Stomach (tissue), 4 donors: Measurements from ENCODE around the gene HES3.

ENCODE experiments used
- CTCF ChIP-seq, 7 experiments: fragments of 450-650 bp in 4 of 7; fragments of 200-600 bp in 3 of 7; sonication (generic) in 3 of 7; IDR thresholded peaks; one replicate each; pipeline ENCODE4 v1.5.1; 2016 to 2019; ENCODE audit warnings: antibody characterized with exemption in 7 of 7, control low read depth in 2 of 7, mild to moderate bottlenecking in 1 of 7
- EP300 ChIP-seq: sonication (generic); formaldehyde crosslinking; IDR thresholded peaks from one replicate; pipeline ENCODE4 v1.6.1; 2017; ENCODE audit warnings: antibody characterized with exemption
- POLR2A ChIP-seq, 4 donors: fragments of 450-650 bp; IDR thresholded peaks; one replicate each; pipeline ENCODE4 v1.6.1; 2016; ENCODE audit warnings: antibody characterized with exemption in 4 of 4, control low read depth in 2 of 4, mild to moderate bottlenecking in 1 of 4, moderate library complexity in 1 of 4
- POLR2AphosphoS5 ChIP-seq, 3 donors: sonication (generic); formaldehyde crosslinking; IDR thresholded peaks; one replicate each; pipeline ENCODE4 v1.6.1; 2016; ENCODE audit warnings: antibody characterized with exemption in 3 of 3

DNA sequence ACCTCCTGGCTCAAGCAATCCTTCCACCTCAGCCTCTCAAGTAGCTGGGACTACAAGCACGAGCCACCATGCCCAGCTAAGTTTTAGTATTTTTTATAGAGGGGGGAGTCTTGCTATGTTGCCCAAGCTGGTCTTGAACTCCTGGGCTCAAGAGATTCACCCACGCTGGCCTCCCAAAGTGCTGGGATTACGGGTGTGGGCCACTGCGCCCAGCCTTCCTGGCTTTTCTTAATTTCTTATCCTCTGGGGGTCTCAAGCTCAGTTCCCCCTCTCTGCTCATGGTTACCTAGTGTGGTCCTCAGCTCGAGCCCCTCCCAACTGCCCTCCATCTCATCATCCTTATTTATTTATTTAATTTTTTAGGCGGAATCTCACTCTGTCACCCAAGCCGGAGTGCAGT is 41.7 kb upstream of the HES3 start:
- no peak for TF ChIP-seq POLR2A (IDR thresholded peaks at IDR 0.05)
- no peak for TF ChIP-seq CTCF (IDR thresholded peaks at IDR 0.05)
- TF ChIP-seq POLR2AphosphoS5 (IDR thresholded peaks at IDR 0.05): no peak
- no peak for TF ChIP-seq EP300
